PFSK-1 (cell line): Measurements from ENCODE around the gene HTR1E.

Experiments
- FOXP2 ChIP-seq: optimal IDR thresholded peaks from 2 replicates; pipeline ENCODE3; 2011; ENCODE audit warnings: borderline replicate concordance, control low read depth, inconsistent platforms; ENCODE audit not compliant: insufficient read depth; ENCODE audit errors: extremely low read length, extremely low read depth
- POLR2AphosphoS5 ChIP-seq: IDR thresholded peaks from 2 replicates; pipeline ENCODE4 v1.6.1; 2012; ENCODE audit warnings: low read depth, mild to moderate bottlenecking, control low read depth, low read length, moderate library complexity
- SIN3A ChIP-seq: IDR thresholded peaks from 2 replicates; pipeline ENCODE4 v1.6.1; 2012; ENCODE audit warnings: mild to moderate bottlenecking, low read length, moderate library complexity, borderline replicate concordance; ENCODE audit not compliant: insufficient read depth
- TAF1 ChIP-seq: IDR thresholded peaks from 2 replicates; pipeline ENCODE4 v1.6.1; 2012; ENCODE audit warnings: low read length, control low read depth, borderline replicate concordance; ENCODE audit not compliant: insufficient read depth
- TF ChIP-seq, protein P1 (sequence below), 2 experiments: IDR thresholded peaks; 2 replicates each; pipeline versions ENCODE4 v1.6.1 to v1.8.0; 2011 to 2012; ENCODE audit warnings: low read depth in 2 of 2, low read length in 2 of 2, control low read depth in 1 of 2, inconsistent platforms in 1 of 2, mild to moderate bottlenecking in 1 of 2, moderate library complexity in 1 of 2; ENCODE audit not compliant: insufficient read depth in 1 of 2

The HTR1E gene

DNA sequence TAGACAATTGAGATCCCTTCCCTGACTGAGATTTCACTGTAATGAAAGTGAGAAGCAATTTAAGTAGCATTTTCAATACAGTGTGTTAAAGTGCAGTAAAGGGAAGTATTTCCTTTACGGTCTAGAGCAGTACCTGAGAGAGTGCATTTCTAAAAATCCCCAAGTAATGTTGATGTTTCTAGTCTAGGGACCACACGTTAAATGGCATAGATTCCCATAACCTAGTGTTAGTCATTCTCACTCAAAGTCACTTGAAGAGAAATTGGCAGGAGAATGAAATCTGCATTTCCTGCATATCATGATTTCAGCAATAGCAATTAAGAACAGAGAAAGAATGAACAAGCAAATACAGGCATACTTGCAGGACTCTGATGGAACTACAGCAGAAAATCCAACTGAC is 89.7 kb downstream of the HTR1E start:
- no peak for TF ChIP-seq FOXP2
- no peak for TF ChIP-seq TAF1
- no peak for TF ChIP-seq POLR2AphosphoS5
- no peak for TF ChIP-seq SIN3A
- TF ChIP-seq, protein P1, sequence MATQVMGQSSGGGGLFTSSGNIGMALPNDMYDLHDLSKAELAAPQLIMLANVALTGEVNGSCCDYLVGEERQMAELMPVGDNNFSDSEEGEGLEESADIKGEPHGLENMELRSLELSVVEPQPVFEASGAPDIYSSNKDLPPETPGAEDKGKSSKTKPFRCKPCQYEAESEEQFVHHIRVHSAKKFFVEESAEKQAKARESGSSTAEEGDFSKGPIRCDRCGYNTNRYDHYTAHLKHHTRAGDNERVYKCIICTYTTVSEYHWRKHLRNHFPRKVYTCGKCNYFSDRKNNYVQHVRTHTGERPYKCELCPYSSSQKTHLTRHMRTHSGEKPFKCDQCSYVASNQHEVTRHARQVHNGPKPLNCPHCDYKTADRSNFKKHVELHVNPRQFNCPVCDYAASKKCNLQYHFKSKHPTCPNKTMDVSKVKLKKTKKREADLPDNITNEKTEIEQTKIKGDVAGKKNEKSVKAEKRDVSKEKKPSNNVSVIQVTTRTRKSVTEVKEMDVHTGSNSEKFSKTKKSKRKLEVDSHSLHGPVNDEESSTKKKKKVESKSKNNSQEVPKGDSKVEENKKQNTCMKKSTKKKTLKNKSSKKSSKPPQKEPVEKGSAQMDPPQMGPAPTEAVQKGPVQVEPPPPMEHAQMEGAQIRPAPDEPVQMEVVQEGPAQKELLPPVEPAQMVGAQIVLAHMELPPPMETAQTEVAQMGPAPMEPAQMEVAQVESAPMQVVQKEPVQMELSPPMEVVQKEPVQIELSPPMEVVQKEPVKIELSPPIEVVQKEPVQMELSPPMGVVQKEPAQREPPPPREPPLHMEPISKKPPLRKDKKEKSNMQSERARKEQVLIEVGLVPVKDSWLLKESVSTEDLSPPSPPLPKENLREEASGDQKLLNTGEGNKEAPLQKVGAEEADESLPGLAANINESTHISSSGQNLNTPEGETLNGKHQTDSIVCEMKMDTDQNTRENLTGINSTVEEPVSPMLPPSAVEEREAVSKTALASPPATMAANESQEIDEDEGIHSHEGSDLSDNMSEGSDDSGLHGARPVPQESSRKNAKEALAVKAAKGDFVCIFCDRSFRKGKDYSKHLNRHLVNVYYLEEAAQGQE (IDR thresholded peaks at IDR 0.05; ENCODE audit: insufficient read depth in 1 of 2, low read depth in 2 of 2, low read length in 2 of 2) = no peak

DNA sequence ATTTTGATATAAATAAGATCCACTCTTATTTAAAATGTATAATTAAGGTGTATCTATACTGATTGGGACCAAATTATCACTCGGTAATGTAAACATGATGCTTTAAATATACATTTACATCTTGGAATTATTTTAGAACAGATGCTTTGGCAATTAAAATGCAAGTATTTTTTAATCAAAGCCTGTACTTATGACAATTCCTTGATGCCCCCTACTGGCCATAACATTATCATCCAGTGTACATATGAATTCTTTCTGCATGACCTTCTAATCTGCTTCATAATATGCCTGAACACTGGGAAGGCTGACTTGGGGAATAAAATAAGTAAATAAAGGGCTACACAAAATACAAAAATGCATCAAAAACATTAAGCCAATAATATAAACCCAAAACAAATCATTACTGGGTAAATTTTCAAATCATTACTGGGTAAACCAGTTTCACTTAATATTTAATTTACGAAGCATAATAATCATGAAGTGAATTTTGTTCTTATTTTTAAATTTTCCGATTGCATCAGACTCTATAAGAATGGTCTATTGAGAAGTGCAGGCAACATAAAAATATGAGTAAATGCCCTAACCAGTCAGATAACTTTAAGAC is 92.5 kb downstream of the HTR1E start:
- TF ChIP-seq POLR2AphosphoS5 = no peak
- TF ChIP-seq FOXP2 = no peak

GRCh38 chr6:87040729-87041128 is 103.4 kb downstream of the HTR1E start:
- TF ChIP-seq, protein P1 (IDR thresholded peaks at IDR 0.05; ENCODE audit: insufficient read depth in 1 of 2, low read depth in 2 of 2, low read length in 2 of 2) = no peak
- TF ChIP-seq SIN3A = no peak
- no peak for TF ChIP-seq POLR2AphosphoS5
- TF ChIP-seq FOXP2 = no peak
- TF ChIP-seq TAF1 = no peak

- TF ChIP-seq FOXP2 = no peak
- no peak for TF ChIP-seq POLR2AphosphoS5
- TF ChIP-seq TAF1 = no peak
- TF ChIP-seq, protein P1 (IDR thresholded peaks at IDR 0.05; ENCODE audit: insufficient read depth in 1 of 2, low read depth in 2 of 2, low read length in 2 of 2) = no peak
- no peak for TF ChIP-seq SIN3A
Measured at GRCh38 chr6:87045521-87046075, 108.3 kb downstream of the HTR1E start.

DNA sequence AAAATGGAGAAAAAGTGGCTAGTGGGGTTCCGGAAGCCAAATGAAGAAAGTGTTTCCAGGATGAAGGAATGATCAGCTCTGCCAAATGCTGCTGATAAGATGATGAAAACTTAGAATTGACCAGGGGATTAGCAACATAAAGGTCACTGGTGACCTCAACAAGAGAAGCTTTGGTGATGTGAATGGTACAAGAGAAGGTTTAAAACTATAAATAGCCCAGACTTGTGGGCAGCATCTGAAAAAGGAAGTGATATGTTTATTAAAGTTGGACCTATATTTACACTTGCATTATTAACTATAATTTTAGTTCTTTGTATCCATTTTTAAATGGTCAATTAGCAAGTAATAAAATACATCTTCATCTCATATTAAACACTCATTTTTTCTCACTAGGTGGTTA is 112.5 kb downstream of the HTR1E start:
- no peak for TF ChIP-seq FOXP2
- TF ChIP-seq, protein P1 (IDR thresholded peaks at IDR 0.05; ENCODE audit: insufficient read depth in 1 of 2, low read depth in 2 of 2, low read length in 2 of 2) = no peak
- TF ChIP-seq POLR2AphosphoS5 = no peak
- no peak for TF ChIP-seq SIN3A
- no peak for TF ChIP-seq TAF1
